22Rv1 (cell line): ENCODE measurements around the gene PRMT6.
"Not testable (repeated sequence)": the region's sequence is repeated elsewhere in the genome, so short reads cannot be mapped to it uniquely, and the experiment has no call there.

Source experiments
- CTCF ChIP-seq: fragments of 450-650 bp; IDR thresholded peaks from 2 replicates; pipeline ENCODE4 v1.5.1; 2017; ENCODE audit warnings: mild to moderate bottlenecking
- ZFX ChIP-seq: fragments of 450-650 bp; IDR thresholded peaks from 2 replicates; pipeline ENCODE4 v1.6.1; 2017; ENCODE audit warnings: antibody characterized with exemption, borderline replicate concordance

DNA sequence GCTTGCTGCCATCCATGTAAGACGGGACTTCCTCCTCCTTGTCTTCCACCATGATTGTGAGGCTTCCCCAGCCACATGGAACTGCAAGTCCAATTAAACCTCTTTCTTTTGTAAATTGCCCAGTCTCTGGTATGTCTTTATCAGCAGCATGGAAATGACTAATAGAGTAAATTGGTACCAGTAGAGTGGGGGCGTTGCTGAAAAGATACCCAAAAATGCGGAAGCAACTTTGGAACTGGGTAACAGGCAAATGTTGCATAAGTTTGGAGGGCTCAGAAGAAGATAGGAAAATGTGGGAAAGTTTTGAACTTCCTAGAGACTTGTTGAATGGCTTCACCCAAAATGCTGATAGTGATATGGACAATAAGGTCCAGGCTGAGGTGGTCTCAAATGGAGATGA, 17.6 kb upstream of the PRMT6 start:
- not testable (repeated sequence) for TF ChIP-seq CTCF, ZFX
